HEK293T (cell line): ENCODE data around the gene MXD1.

Experiments
- CTCF ChIA-PET: fragments of 350-600 bp; formaldehyde crosslinking; extraction: SDS; loops from one replicate; lab custom pipeline; 2021; ENCODE audit warnings: antibody characterized with exemption, inconsistent platforms; lab: Yijun Ruan, JAX
- POLR2A ChIA-PET: fragments of 350-600 bp; formaldehyde crosslinking; extraction: SDS; loops from one replicate; lab custom pipeline; 2020; ENCODE audit warnings: antibody characterized with exemption, inconsistent platforms; lab: Yijun Ruan, JAX
- DNase-seq: peaks from one replicate; pipeline ENCODE4 v3.0.0; 2012; ENCODE audit warnings: mixed read lengths; ENCODE audit errors: extremely low spot score
- ARNT ChIP-seq: fragments of 450-650 bp; IDR thresholded peaks from 2 replicates; pipeline ENCODE4 v1.6.1; 2017; ENCODE audit warnings: mild to moderate bottlenecking
- BHLHE40 ChIP-seq: fragments of 450-650 bp; IDR thresholded peaks from 2 replicates; pipeline ENCODE4 v1.6.1; 2016; ENCODE audit warnings: mild to moderate bottlenecking, moderate library complexity, borderline replicate concordance
- CTBP1 ChIP-seq: fragments of 450-650 bp; IDR thresholded peaks from 2 replicates; pipeline ENCODE4 v1.6.1; 2016; ENCODE audit warnings: borderline replicate concordance
- ELF4 ChIP-seq: fragments of 450-650 bp; IDR thresholded peaks from 2 replicates; pipeline ENCODE4 v1.6.1; 2017; ENCODE audit warnings: antibody characterized with exemption
- FOXA1 ChIP-seq: fragments of 450-650 bp; IDR thresholded peaks from 2 replicates; pipeline ENCODE4 v1.6.1; 2016; ENCODE audit warnings: mild to moderate bottlenecking
- FOXK2 ChIP-seq: fragments of 450-650 bp; IDR thresholded peaks from 2 replicates; pipeline ENCODE4 v1.6.1; 2016; ENCODE audit warnings: mild to moderate bottlenecking
- FOXM1 ChIP-seq: fragments of 450-650 bp; IDR thresholded peaks from 2 replicates; pipeline ENCODE4 v1.6.1; 2017; ENCODE audit warnings: mild to moderate bottlenecking, borderline replicate concordance
- HDGF ChIP-seq: fragments of 450-650 bp; IDR thresholded peaks from 2 replicates; pipeline ENCODE4 v1.6.1; 2017; ENCODE audit warnings: antibody characterized with exemption, borderline replicate concordance
- L3MBTL2 ChIP-seq: fragments of 450-650 bp; conservative IDR thresholded peaks from 2 replicates; pipeline ENCODE4 v1.6.1; 2016; ENCODE audit warnings: mild to moderate bottlenecking
- LEF1 ChIP-seq: fragments of 450-650 bp; IDR thresholded peaks from 2 replicates; pipeline ENCODE4 v1.6.1; 2017; ENCODE audit warnings: mild to moderate bottlenecking, borderline replicate concordance
- NFRKB ChIP-seq: fragments of 450-650 bp; IDR thresholded peaks from 2 replicates; pipeline ENCODE4 v1.6.1; 2016; ENCODE audit warnings: mild to moderate bottlenecking, moderate library complexity
- PKNOX1 ChIP-seq: fragments of 450-650 bp; IDR thresholded peaks from 2 replicates; pipeline ENCODE4 v1.6.1; 2016
- SP1 ChIP-seq: fragments of 450-650 bp; IDR thresholded peaks from 2 replicates; pipeline ENCODE4 v1.6.1; 2017
- SUZ12 ChIP-seq: fragments of 450-650 bp; IDR thresholded peaks from 2 replicates; pipeline ENCODE4 v1.6.1; 2016; ENCODE audit warnings: mild to moderate bottlenecking
- TARDBP ChIP-seq: fragments of 450-650 bp; IDR thresholded peaks from 2 replicates; pipeline ENCODE4 v1.6.1; 2016
- ZNF384 ChIP-seq: fragments of 450-650 bp; IDR thresholded peaks from 2 replicates; pipeline ENCODE4 v1.6.1; 2016

MXD1 gene

GRCh38 chr2:69945941-69946340, 31.0 kb downstream of the MXD1 start:
- no peak for DNase-seq
- no peak for TF ChIP-seq ZNF384
- TF ChIP-seq HDGF = no peak
- TF ChIP-seq FOXK2 = no peak
- TF ChIP-seq L3MBTL2 = no peak
- no peak for TF ChIP-seq LEF1
- no peak for TF ChIP-seq TARDBP
- TF ChIP-seq CTBP1 = no peak
- TF ChIP-seq PKNOX1 = no peak
- no peak for TF ChIP-seq FOXA1
- no peak for TF ChIP-seq ELF4
- POLR2A ChIA-PET = no interaction called here
- CTCF ChIA-PET = no interaction called here

GRCh38 chr2:69946351-69947324, 31.7 kb downstream of the MXD1 start:
- POLR2A ChIA-PET = no interaction called here
- TF ChIP-seq FOXM1 (no peak), NFRKB (no peak), FOXK2 (no peak)
- no peak for DNase-seq
- CTCF ChIA-PET = no interaction called here

- no peak for TF ChIP-seq LEF1
- no peak for TF ChIP-seq ARNT
- no peak for TF ChIP-seq PKNOX1
- no peak for TF ChIP-seq L3MBTL2
- no peak for TF ChIP-seq TARDBP
- TF ChIP-seq NFRKB = no peak
- no peak for TF ChIP-seq CTBP1
- ChIA-PET CTCF (no interaction called here), POLR2A (no interaction called here)
These were observed 32.5 kb downstream of the MXD1 start for GRCh38 chr2:69947325-69947931.

GRCh38 chr2:69948032-69948962, 33.4 kb downstream of the MXD1 start:
- CTCF ChIA-PET = no interaction called here
- no peak for DNase-seq
- TF ChIP-seq ELF4 (no peak), ZNF384 (no peak), HDGF (no peak), BHLHE40 (no peak), SP1 (no peak), TARDBP (no peak), ARNT (no peak), LEF1 (no peak), PKNOX1 (no peak), FOXA1 (no peak), FOXM1 (no peak), SUZ12 (no peak), CTBP1 (no peak), L3MBTL2 (no peak), FOXK2 (no peak), NFRKB (no peak)
- POLR2A ChIA-PET = no interaction called here

More at GRCh38 chr2:69947325-69947931, 32.5 kb downstream of the MXD1 start:
- no peak for DNase-seq

- POLR2A ChIA-PET = no interaction called here
These were observed 34.2 kb downstream of the MXD1 start for GRCh38 chr2:69948963-69949645.

More at GRCh38 chr2:69948963-69949645, 34.2 kb downstream of the MXD1 start:
- TF ChIP-seq BHLHE40 (no peak), SP1 (no peak), PKNOX1 (no peak), FOXM1 (no peak), L3MBTL2 (no peak), CTBP1 (no peak), HDGF (no peak), ZNF384 (no peak), FOXK2 (no peak), NFRKB (no peak), ELF4 (no peak), LEF1 (no peak), FOXA1 (no peak), ARNT (no peak)
- CTCF ChIA-PET = no interaction called here
- DNase-seq = no peak
